ENCODE measurements around the gene TIMM10. TPM values are rescaled to one million over a fixed set of nuclear protein-coding genes. Genes with fewer than 3 reads are reported as not detected.

Gene TIMM10
- total and polyA plus RNA-seq, 8 donors, result 1.7 to 79.6 (median 48.9) TPM

- WGBS, 5 donors, result 32 to 37% (median 35%) methylated on average over 9 of the region's 9 CpGs
- peaks cover 0 to 57% (median 22%) of the 10 kb centered on the region in 3 donors for H3K27me3 ChIP-seq
- no peaks in the 10 kb centered on the region for H3K9me3 ChIP-seq
- TF ChIP-seq CTCF (IDR thresholded peaks at IDR 0.05) (peak in 5 of 7 experiments; percentile 34 to 76 (median 61)), EP300 (IDR thresholded peaks at IDR 0.05) (no peak), POLR2AphosphoS5 (IDR thresholded peaks at IDR 0.05) (no peak)
- DNase-seq, result peak; percentile 74 to 78
- no peak overlapping the region for H3K27ac ChIP-seq
- peaks cover 32 to 65% (median 52%) of the 10 kb centered on the region in 4 donors for H3K4me1 ChIP-seq
- H3K4me3 ChIP-seq, result no peak overlapping the region
- H3K36me3 ChIP-seq, result peaks cover 11 to 23% (median 15%) of the 10 kb centered on the region in 4 donors
- intact Hi-C loops (cut with DNase I; ENCODE audit: low total_unique reads), result loop anchor here (10.0 kb wide), 1 partner anchor 136 kb away; no protein-coding TSS in a partner anchor
Measured at GRCh38 chr11:57480409-57481137, 50.0 kb downstream of the TIMM10 start.

- TF ChIP-seq POLR2AphosphoS5 (IDR thresholded peaks at IDR 0.05) (no peak), POLR2A (IDR thresholded peaks at IDR 0.05) (no peak), EP300 (IDR thresholded peaks at IDR 0.05) (no peak), CTCF (IDR thresholded peaks at IDR 0.05) (no peak)
- H3K27me3 ChIP-seq, result peaks cover 0 to 62% (median 22%) of the 10 kb centered on the region in 3 donors
- 15 to 39% (median 28%) methylated on average over 4 of the region's 4 CpGs for WGBS, 5 donors
Measured at GRCh38 chr11:57479911-57480310, 50.6 kb downstream of the TIMM10 start.

GRCh38 chr11:57479021-57479663 lies 51.4 kb downstream of the TIMM10 start:
- Histone ChIP-seq H3K4me3 (no peak overlapping the region), H3K27ac (no peak overlapping the region), H3K4me1 (peaks cover 33 to 71% (median 55%) of the 10 kb centered on the region in 4 donors), H3K36me3 (peaks cover 0 to 9% (median 1%) of the 10 kb centered on the region in 4 donors), H3K9me3 (no peaks in the 10 kb centered on the region), H3K27me3 (peaks cover 0 to 69% (median 22%) of the 10 kb centered on the region in 3 donors)
- no peak for DNase-seq
- WGBS, 5 donors, result 46 to 54% (median 52%) methylated on average over 8 to 11 of the region's 11 CpGs
- intact Hi-C loops (cut with DNase I; ENCODE audit: low total_unique reads), result no loop called here
- TF ChIP-seq EP300 (IDR thresholded peaks at IDR 0.05) (no peak), POLR2A (IDR thresholded peaks at IDR 0.05) (no peak), CTCF (IDR thresholded peaks at IDR 0.05) (no peak), POLR2AphosphoS5 (IDR thresholded peaks at IDR 0.05) (no peak)

More at GRCh38 chr11:57479911-57480310, 50.6 kb downstream of the TIMM10 start:
- Histone ChIP-seq H3K4me3 (no peak overlapping the region), H3K4me1 (peaks cover 33 to 70% (median 55%) of the 10 kb centered on the region in 4 donors), H3K9me3 (no peaks in the 10 kb centered on the region), H3K27ac (no peak overlapping the region), H3K36me3 (peaks cover 5 to 16% (median 9%) of the 10 kb centered on the region in 4 donors)
- DNase-seq, result no peak
- intact Hi-C loops (cut with DNase I; ENCODE audit: low total_unique reads), result loop anchor here (10.0 kb wide), 1 partner anchor 135 kb away; no protein-coding TSS in a partner anchor

Small RNA genes lying within 50 kb of the gene (small RNA-seq; reads per million reads assigned to genes)
- 0 reads per million in 4 donors for gene RN7SL605P

Other genes starting within 250 kb of the TIMM10 start
- 100 to 1,000 TPM in 3 of 5 donors, 10 to 100 TPM in 2; 59.4 to 238 (median 126) TPM for gene TNKS1BP1, start 205.8 kb downstream of the TIMM10 start, total RNA-seq
- 100 to 1,000 TPM in 2 of 3 donors, 10 to 100 TPM in 1; 84.9 to 136 (median 111) TPM for gene TNKS1BP1, start 205.8 kb downstream of the TIMM10 start, polyA plus RNA-seq
- 10 to 100 TPM; 15.8 to 62.9 (median 41.9) TPM for gene SSRP1, start 194.9 kb downstream of the TIMM10 start, total RNA-seq
- gene SSRP1, start 194.9 kb downstream of the TIMM10 start, polyA plus RNA-seq, result 10 to 100 TPM; 43.5 to 58.8 (median 50.6) TPM
- gene P2RX3, start 192.4 kb downstream of the TIMM10 start, total RNA-seq, result 1 to 10 TPM in 1 of 5 donors, under 1 TPM in 1, not detected in 3; 0.18 to 1.7 TPM
- gene P2RX3, start 192.4 kb downstream of the TIMM10 start, polyA plus RNA-seq, result not detected
- gene PRG3, start 149.6 kb downstream of the TIMM10 start, total RNA-seq, result not detected
- not detected for gene PRG3, start 149.6 kb downstream of the TIMM10 start, polyA plus RNA-seq
- under 1 TPM in 1 of 5 donors, not detected in 4; 0.73 TPM for gene PRG2, start 140.1 kb downstream of the TIMM10 start, total RNA-seq
- under 1 TPM in 1 of 3 donors, not detected in 2; 0.25 TPM for gene PRG2, start 140.1 kb downstream of the TIMM10 start, polyA plus RNA-seq
- 10 to 100 TPM in 3 of 5 donors, 1 to 10 TPM in 2; 1.2 to 81.7 (median 10.5) TPM for gene SLC43A3, start 103.6 kb downstream of the TIMM10 start, total RNA-seq
- gene SLC43A3, start 103.6 kb downstream of the TIMM10 start, polyA plus RNA-seq, result 10 to 100 TPM; 10.2 to 22.8 (median 15.0) TPM
- gene RTN4RL2, start 70.2 kb downstream of the TIMM10 start, total RNA-seq, result 1 to 10 TPM in 2 of 5 donors, not detected in 3; 3.9 to 8.1 TPM
- gene RTN4RL2, start 70.2 kb downstream of the TIMM10 start, polyA plus RNA-seq, result under 1 TPM; 0.75 to 0.78 (median 0.76) TPM
- gene SLC43A1, start 15.1 kb downstream of the TIMM10 start, total RNA-seq, result 10 to 100 TPM; 10.5 to 38.4 (median 18.5) TPM
- gene SLC43A1, start 15.1 kb downstream of the TIMM10 start, polyA plus RNA-seq, result 10 to 100 TPM; 16.0 to 24.6 (median 19.7) TPM
- not detected for gene SMTNL1, start 6.8 kb upstream of the TIMM10 start, total RNA-seq
- gene SMTNL1, start 6.8 kb upstream of the TIMM10 start, polyA plus RNA-seq, result not detected
- 10 to 100 TPM in 4 of 5 donors, 1 to 10 TPM in 1; 2.2 to 57.8 (median 21.3) TPM for gene UBE2L6, start 36.9 kb upstream of the TIMM10 start, total RNA-seq
- gene UBE2L6, start 36.9 kb upstream of the TIMM10 start, polyA plus RNA-seq, result 10 to 100 TPM; 47.3 to 73.0 (median 71.4) TPM
- 100 to 1,000 TPM in 4 of 5 donors, 10 to 100 TPM in 1; 17.4 to 247 (median 153) TPM for gene SERPING1, start 66.9 kb upstream of the TIMM10 start, total RNA-seq
- gene SERPING1, start 66.9 kb upstream of the TIMM10 start, polyA plus RNA-seq, result 100 to 1,000 TPM in 2 of 3 donors, 10 to 100 TPM in 1; 84.4 to 212 (median 111) TPM
- gene YPEL4, start 119.2 kb upstream of the TIMM10 start, total RNA-seq, result 1 to 10 TPM in 1 of 5 donors, under 1 TPM in 1, not detected in 3; 0.29 to 1.5 TPM
- gene YPEL4, start 119.2 kb upstream of the TIMM10 start, polyA plus RNA-seq, result 1 to 10 TPM in 1 of 3 donors, under 1 TPM in 2; 0.62 to 3.2 (median 0.68) TPM
- 10 to 100 TPM in 3 of 5 donors, 1 to 10 TPM in 1, not detected in 1; 2.7 to 14.0 (median 11.2) TPM for gene CLP1, start 127.0 kb upstream of the TIMM10 start, total RNA-seq
- 10 to 100 TPM in 1 of 3 donors, 1 to 10 TPM in 2; 7.1 to 14.7 (median 9.2) TPM for gene CLP1, start 127.0 kb upstream of the TIMM10 start, polyA plus RNA-seq
- 10 to 100 TPM; 21.0 to 72.8 (median 39.8) TPM for gene ZDHHC5, start 137.4 kb upstream of the TIMM10 start, total RNA-seq
- 10 to 100 TPM; 11.2 to 21.9 (median 14.3) TPM for gene ZDHHC5, start 137.4 kb upstream of the TIMM10 start, polyA plus RNA-seq
- gene MED19, start 181.5 kb upstream of the TIMM10 start, total RNA-seq, result 10 to 100 TPM in 3 of 5 donors, 1 to 10 TPM in 1, not detected in 1; 4.4 to 31.7 (median 18.8) TPM
- 10 to 100 TPM; 14.2 to 23.2 (median 16.8) TPM for gene MED19, start 181.5 kb upstream of the TIMM10 start, polyA plus RNA-seq
- 10 to 100 TPM; 20.1 to 72.3 (median 38.1) TPM for gene TMX2, start 181.8 kb upstream of the TIMM10 start, total RNA-seq
- gene TMX2, start 181.8 kb upstream of the TIMM10 start, polyA plus RNA-seq, result 10 to 100 TPM; 34.5 to 57.6 (median 35.2) TPM
- 100 to 1,000 TPM in 4 of 5 donors, 10 to 100 TPM in 1; 33.8 to 234 (median 152) TPM for gene SELENOH, start 210.7 kb upstream of the TIMM10 start, total RNA-seq
- 100 to 1,000 TPM; 158 to 194 (median 183) TPM for gene SELENOH, start 210.7 kb upstream of the TIMM10 start, polyA plus RNA-seq
- not detected for gene BTBD18, start 221.1 kb upstream of the TIMM10 start, total RNA-seq
- not detected for gene BTBD18, start 221.1 kb upstream of the TIMM10 start, polyA plus RNA-seq
- gene CTNND1, start 231.0 kb upstream of the TIMM10 start, total RNA-seq, result 100 to 1,000 TPM; 110 to 447 (median 215) TPM
- 10 to 100 TPM; 45.1 to 98.5 (median 61.3) TPM for gene CTNND1, start 231.0 kb upstream of the TIMM10 start, polyA plus RNA-seq

All from stomach (tissue), 9 donors.